IPS-11a (cell line): ENCODE measurements around the gene MGAT5B.

ENCODE experiments used
- H3K4me3 ChIP-seq: one replicate; pipeline ENCODE4 v1.5.1; 2013; ENCODE audit warnings: low read depth, low read length, control low read depth

MGAT5B gene

GRCh38 chr17:76924345-76925342 lies 56.4 kb downstream of the MGAT5B start:
- no peak overlapping the region for H3K4me3 ChIP-seq

DNA sequence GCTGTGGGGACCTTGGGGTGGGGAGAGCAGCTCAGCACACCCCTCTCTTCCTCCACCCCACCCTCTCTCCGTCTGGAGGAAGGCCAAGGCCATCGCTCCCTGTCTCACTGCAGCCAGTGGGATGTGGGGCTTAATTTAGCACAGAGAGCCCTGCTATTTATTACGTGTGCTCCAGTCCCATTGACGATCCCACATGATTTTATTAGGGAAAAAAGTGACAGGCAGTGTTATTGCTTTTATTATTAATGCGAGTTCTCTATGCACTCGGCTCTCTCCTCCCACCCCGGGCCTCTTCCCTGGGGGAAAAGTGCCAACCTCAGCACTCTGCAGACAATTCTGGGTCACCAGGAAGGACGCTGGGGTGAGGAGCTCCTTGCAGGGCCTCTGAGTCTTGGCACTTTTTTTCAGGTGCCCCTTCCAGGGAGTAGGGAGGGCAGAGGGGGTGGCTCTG lies 57.3 kb downstream of the MGAT5B start:
- H3K4me3 ChIP-seq, result no peak overlapping the region

GRCh38 chr17:76926237-76926866 lies 58.1 kb downstream of the MGAT5B start:
- H3K4me3 ChIP-seq, result no peak overlapping the region

DNA sequence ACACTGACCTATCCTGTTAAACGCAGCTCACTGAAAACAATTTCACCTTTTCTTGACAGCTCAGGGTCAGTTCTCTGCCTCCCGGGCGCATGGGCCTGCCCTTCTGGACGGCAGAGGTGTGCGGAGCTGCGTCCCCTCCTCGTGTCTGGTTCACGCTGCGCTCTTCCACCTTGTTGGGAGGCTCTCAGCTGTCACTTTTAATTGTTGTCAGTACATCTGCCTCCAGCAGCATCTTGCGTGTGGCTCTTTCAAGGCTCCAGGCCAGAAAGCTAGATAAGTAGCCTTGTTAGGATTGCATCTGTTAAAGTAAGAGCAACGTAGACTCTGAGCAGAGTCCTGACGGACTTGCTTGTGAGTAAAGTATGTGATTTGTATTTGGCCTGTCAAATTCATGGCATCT lies 59.4 kb downstream of the MGAT5B start:
- H3K4me3 ChIP-seq, result no peak overlapping the region

DNA sequence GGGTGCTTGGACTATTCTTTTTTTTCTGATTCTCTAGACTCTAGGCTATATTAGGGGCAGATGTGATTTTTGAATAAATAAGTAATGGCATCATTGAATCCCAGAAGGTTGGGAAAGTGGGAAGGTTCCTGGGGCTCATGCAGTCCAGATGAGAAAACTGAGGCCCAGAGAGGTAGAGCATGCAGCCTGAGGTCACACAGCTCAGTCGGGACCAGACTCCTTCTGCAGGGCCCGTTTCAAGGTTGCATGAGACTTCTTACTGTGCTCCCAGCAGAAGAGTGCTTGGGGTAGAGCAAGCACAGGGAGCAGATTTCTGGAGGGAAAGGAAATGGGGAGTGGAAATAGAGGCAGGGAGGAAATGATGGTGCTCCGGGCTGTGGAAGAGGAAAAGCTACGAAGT lies 59.8 kb downstream of the MGAT5B start:
- no peak overlapping the region for H3K4me3 ChIP-seq

DNA sequence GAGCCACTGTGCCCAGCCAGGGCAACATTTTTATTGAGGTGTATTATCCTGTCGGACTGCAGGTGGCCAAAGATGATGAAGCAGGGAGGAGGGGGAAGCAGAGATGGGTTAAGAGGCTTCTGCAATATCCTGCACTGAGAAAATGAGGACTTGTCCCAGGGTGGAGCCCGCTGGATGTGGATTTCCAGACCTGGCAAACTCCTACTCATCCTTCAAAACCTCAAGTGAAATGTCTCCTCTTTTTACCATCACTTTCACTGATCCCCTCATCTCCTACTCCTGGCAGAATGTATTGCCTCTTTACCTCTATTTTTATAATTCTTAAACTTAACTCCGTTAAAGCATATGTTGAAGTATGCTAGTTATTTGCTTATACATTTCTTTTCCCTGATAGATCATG lies 60.9 kb downstream of the MGAT5B start:
- no peak overlapping the region for H3K4me3 ChIP-seq

- no peak overlapping the region for H3K4me3 ChIP-seq
These were observed 61.4 kb downstream of the MGAT5B start for GRCh38 chr17:76929601-76930000.

DNA sequence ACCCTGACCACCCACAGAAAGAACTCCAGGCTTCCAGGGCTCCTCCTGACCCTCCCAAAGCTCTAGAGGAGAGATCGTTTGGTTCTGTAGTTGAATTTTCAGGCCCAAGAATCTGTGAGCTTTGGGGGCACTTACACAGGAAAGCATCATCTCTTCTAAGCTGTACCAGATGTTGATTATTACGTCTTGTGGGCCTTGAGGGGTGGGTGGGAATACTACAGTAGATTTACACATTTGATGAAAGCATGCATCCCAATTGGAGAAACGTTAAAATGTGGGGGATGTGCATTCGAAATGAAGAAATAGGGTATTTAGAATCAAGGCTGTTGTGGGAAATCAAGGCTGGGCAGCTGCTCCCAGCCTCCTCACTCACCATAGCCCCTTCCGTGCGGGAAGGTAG lies 61.9 kb downstream of the MGAT5B start:
- no peak overlapping the region for H3K4me3 ChIP-seq

GRCh38 chr17:76932402-76933333 lies 64.5 kb downstream of the MGAT5B start:
- no peak overlapping the region for H3K4me3 ChIP-seq

GRCh38 chr17:76934561-76935320 lies 66.5 kb downstream of the MGAT5B start:
- H3K4me3 ChIP-seq, result no peak overlapping the region

- no peak overlapping the region for H3K4me3 ChIP-seq
These were observed 67.1 kb downstream of the MGAT5B start for GRCh38 chr17:76935331-76935730.

DNA sequence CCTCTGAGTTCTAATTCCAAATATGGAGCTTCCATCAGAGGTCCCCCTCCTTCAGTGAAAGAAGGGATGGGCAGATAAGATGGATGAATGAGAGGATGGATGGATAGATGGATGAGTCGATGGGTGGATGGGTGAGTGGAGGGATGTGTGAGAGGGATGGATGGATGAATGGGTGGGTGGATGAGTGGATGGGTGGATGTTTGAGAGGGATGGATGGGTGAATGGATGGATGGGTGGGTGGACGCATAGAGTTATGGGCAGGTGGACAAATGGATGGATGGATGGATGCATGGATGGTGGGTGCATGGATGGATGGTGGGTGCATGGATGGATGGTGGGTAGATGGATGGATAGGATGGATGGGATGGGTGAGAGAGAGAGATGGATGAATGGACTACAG lies 69.0 kb downstream of the MGAT5B start:
- H3K4me3 ChIP-seq, result no peak overlapping the region

DNA sequence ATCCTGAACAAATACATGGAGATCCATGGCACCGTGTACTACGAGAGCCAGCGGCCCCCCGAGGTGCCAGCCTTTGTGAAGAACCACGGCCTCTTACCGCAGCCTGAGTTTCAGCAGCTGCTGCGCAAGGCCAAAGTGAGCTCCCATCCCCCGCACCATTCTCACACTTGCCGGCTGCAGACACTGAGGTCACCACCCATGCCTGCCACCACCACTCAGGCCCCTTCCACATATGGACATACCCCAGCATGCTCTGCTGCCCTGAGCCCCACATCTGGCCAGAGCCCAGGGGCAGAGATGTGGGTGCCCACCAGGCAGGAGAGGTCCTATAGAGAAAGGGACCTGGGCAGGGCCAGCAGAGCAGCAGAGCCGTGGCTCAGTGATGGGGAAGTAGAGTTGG lies 69.8 kb downstream of the MGAT5B start:
- no peak overlapping the region for H3K4me3 ChIP-seq

GRCh38 chr17:76940295-76940694 lies 72.1 kb downstream of the MGAT5B start:
- H3K4me3 ChIP-seq, result no peak overlapping the region

DNA sequence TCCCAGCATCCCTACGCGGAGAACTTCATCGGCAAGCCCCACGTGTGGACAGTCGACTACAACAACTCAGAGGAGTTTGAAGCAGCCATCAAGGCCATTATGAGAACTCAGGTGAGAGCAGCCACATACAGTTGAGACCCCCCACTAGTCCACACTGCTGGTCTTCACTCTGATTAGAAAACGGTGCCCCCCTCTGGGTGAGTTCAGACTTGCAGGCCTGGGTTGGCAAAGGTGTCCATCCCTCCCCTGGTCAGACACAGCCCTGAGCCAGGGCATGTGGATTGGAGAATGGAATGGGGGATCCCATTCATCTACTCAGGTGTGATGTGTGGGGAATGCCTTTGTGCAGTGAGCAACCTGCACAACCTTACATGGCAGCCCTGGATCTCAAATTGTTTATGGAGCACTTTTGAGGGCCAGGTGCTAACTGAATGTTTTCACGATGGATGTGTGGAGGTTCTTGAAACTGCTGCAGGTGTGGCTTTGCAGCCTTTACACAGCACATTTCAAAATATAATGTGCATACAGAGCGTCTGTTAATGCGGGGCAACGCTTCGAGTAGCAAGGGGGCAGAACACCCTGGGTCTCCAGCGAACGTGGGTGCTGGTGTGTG lies 72.6 kb downstream of the MGAT5B start:
- H3K4me3 ChIP-seq, result no peak overlapping the region

- no peak overlapping the region for H3K4me3 ChIP-seq
These were observed 75.0 kb downstream of the MGAT5B start for GRCh38 chr17:76943202-76943601.

DNA sequence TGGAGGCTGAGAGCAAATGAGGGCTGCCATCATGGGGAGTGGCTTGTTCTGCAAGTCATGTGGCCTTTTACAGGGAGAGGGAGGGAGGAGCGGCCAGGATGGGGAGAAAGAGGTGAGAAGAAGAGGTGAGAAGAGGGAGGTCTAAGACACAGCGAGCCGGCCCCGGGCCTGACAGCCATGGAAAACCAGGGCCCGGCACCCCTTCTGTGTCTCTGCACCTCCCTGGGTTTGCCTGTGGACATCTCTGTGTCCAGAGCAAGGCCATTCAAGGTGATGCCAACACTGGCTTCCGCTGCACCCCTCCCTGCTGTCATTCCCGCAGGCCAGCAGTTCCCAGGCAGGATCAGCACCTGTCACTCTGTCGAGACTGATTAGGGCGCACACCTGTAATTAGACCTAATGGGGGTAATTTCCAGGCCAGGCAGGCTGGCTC lies 75.6 kb downstream of the MGAT5B start:
- no peak overlapping the region for H3K4me3 ChIP-seq

- H3K4me3 ChIP-seq, result no peak overlapping the region
These were observed 76.3 kb downstream of the MGAT5B start for GRCh38 chr17:76944477-76944876.

GRCh38 chr17:76946111-76946771 lies 78.0 kb downstream of the MGAT5B start:
- H3K4me3 ChIP-seq, result no peak overlapping the region
